Measurements from ENCODE around the gene SLC51A. TPM values are rescaled to one million over a fixed set of nuclear protein-coding genes. Genes with fewer than 3 reads are reported as not detected.

SLC51A gene
- total and polyA plus RNA-seq, 2 donors (not counting 3 experiments of a cell fraction or from before 2014, with no cell fraction given): not detected

GRCh38 chr3:196184881-196185280, 31.5 kb upstream of the SLC51A start:
- DNase-seq (ENCODE audit: low read depth, low spot score) (no peak), FAIRE-seq (no peak)
- no peak for TF ChIP-seq JUN (IDR thresholded peaks at IDR 0.05; ENCODE audit: borderline replicate concordance, insufficient read depth, insufficient read length, low read depth)
- TF ChIP-seq POLR2A (IDR thresholded peaks at IDR 0.05; ENCODE audit: low read depth, low read length): no peak
- TF ChIP-seq, protein P1, sequence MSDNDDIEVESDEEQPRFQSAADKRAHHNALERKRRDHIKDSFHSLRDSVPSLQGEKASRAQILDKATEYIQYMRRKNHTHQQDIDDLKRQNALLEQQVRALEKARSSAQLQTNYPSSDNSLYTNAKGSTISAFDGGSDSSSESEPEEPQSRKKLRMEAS (IDR thresholded peaks at IDR 0.05; ENCODE audit: insufficient read depth, insufficient read length): no peak
- no peak for TF ChIP-seq CTCF (IDR thresholded peaks at IDR 0.05; ENCODE audit: extremely low read depth in 1 of 2, insufficient read depth in 1 of 2, low read depth in 1 of 2, low read length in 2 of 2)
- no peak for TF ChIP-seq POLR2AphosphoS5 (IDR thresholded peaks at IDR 0.05; ENCODE audit: insufficient read depth, low read depth, low read length)
- no peak for TF ChIP-seq FOS (IDR thresholded peaks at IDR 0.05; ENCODE audit: borderline replicate concordance, insufficient read depth, low read length)
- TF ChIP-seq EZH2 (IDR thresholded peaks at IDR 0.05; ENCODE audit: borderline replicate concordance, low read depth, low read length, severe bottlenecking): no peak
- TF ChIP-seq GATA2 (IDR thresholded peaks at IDR 0.05; ENCODE audit: insufficient read depth, insufficient read length, low read depth, low read length): no peak
- no peak for TF ChIP-seq MYC (IDR thresholded peaks at IDR 0.05; ENCODE audit: low read depth, low read length)
- H3K9me3 ChIP-seq (replicated peaks; ENCODE audit: control insufficient read depth, insufficient read depth, low read length): no peaks in the 10 kb centered on the region
- ChIA-PET POLR2A (no interaction called here), CTCF (interaction anchor here (0.7 to 1.1 kb wide), 2 partner anchors 15 to 243 kb away, joined by 3 to 4 read pairs; no protein-coding TSS in a partner anchor)
- intact Hi-C loops (cut with micrococcal nuclease) (no loop called here), dilution Hi-C loops (cut with MboI; ENCODE audit: extremely low pct_ligation_motif_present, low sequenced_read_pairs) (no loop called here)
- H3K27ac ChIP-seq (ENCODE audit: insufficient read depth, low read depth, low read length): no peak overlapping the region
- no peak overlapping the region for H3K4me2 ChIP-seq (ENCODE audit: insufficient read depth, low read length)
- no peaks in the 10 kb centered on the region for H3K9me1 ChIP-seq (replicated peaks; ENCODE audit: control insufficient read depth, extremely low read depth, insufficient read depth, low read length)
- H3K79me2 ChIP-seq (ENCODE audit: control insufficient read depth, insufficient read depth, low read length): no peaks in the 10 kb centered on the region
- no peaks in the 10 kb centered on the region for H3K4me1 ChIP-seq (ENCODE audit: control insufficient read depth, extremely low read depth, insufficient read depth, low read length)
- no TSS peak for BruUV-seq (replicated peaks)
- no peak overlapping the region for H2AFZ ChIP-seq (ENCODE audit: low read depth, low read length)
- no peaks in the 10 kb centered on the region for H4K20me1 ChIP-seq (replicated peaks; ENCODE audit: control insufficient read depth, extremely low read depth, insufficient read depth, low read length)
- H3K36me3 ChIP-seq (ENCODE audit: control insufficient read depth in 2 of 2, extremely low read depth in 1 of 2, insufficient read depth in 2 of 2, low read length in 2 of 2): no peaks in the 10 kb centered on the region
- H3K27me3 ChIP-seq (ENCODE audit: control insufficient read depth in 2 of 2, insufficient read depth in 2 of 2, low read length in 2 of 2): no peaks in the 10 kb centered on the region
- no peak overlapping the region for H3K9ac ChIP-seq (replicated peaks; ENCODE audit: extremely low read depth, insufficient read depth, low read length)
- no peak overlapping the region for H3K4me3 ChIP-seq (replicated peaks in 1 of 3; ENCODE audit: insufficient read depth in 1 of 3, low read depth in 1 of 3, low read length in 3 of 3)

Data from endothelial cell of umbilical vein (primary cell).